Activated CD4-positive, alpha-beta memory T cell treated with anti-CD3 and anti-CD28 coated beads, Interleukin-2, amount 10 ng/mL, durations not matched to agents 7 days and 5 days (primary cell): Measurements from ENCODE around the gene UBXN1. TPM values are rescaled to one million over a fixed set of nuclear protein-coding genes. Genes with fewer than 3 reads are reported as not detected.
"Not testable (repeated sequence)": the region's sequence is repeated elsewhere in the genome, so short reads cannot be mapped to it uniquely, and the experiment has no call there.

ENCODE experiments used
- CTCF ChIA-PET: fragments of 350-600 bp; sonication (Branson Sonifier 250); formaldehyde crosslinking; loops from one replicate; lab custom pipeline; 2021; ENCODE audit warnings: antibody characterized with exemption, inconsistent platforms; lab: Charles Lee
- POLR2A ChIA-PET: fragments of 350-600 bp; sonication (Branson Sonifier 250); formaldehyde crosslinking; loops from one replicate; lab custom pipeline; 2021; ENCODE audit warnings: antibody characterized with exemption; lab: Charles Lee
- DNase-seq: peaks from one replicate; pipeline ENCODE4 v3.0.0-alpha.2; 2020
- H3K27ac Mint-ChIP-seq: one replicate; pipeline ENCODE4 v1.8.0; 2021; ENCODE audit warnings: mild to moderate bottlenecking, mixed read lengths
- H3K27me3 Mint-ChIP-seq: one replicate; pipeline ENCODE4 v1.8.0; 2021; ENCODE audit warnings: mixed read lengths
- H3K36me3 Mint-ChIP-seq: one replicate; pipeline ENCODE4 v1.8.0; 2021; ENCODE audit warnings: low read depth, mixed read lengths
- H3K4me1 Mint-ChIP-seq: one replicate; pipeline ENCODE4 v1.8.0; 2021; ENCODE audit warnings: mixed read lengths
- H3K4me3 Mint-ChIP-seq: one replicate; pipeline ENCODE4 v1.8.0; 2021; ENCODE audit warnings: mild to moderate bottlenecking, mixed read lengths
- H3K9me3 Mint-ChIP-seq: one replicate; pipeline ENCODE4 v1.8.0; 2021; ENCODE audit warnings: mixed read lengths
- total RNA-seq, 2 experiments: library from RNA; stranded (reverse); gene quantifications; one replicate each; pipeline ENCODE4 v1.2.3, GENCODE V29; 2021

Gene UBXN1
- total RNA-seq, 2 experiments from 2014 or later = 135 to 139 TPM

DNA sequence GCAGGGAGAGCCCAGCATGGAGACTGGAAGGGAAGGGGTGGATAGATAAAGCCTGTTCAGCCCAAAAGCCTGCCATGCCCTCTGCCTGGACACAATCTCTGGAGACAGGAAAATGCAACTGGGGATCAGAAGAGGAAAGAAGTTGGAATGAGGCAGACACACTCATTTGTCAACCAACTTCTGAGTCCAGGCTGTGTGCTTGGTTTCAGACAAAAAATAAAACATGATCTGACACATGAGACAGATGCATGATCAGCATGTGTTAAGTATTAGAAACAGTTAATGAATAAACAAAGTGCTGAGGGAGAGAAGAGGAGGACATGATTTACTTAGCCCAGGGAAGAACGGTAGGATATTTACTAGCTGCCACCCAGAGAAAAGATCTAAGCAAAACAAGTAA is 9.6 kb upstream of the UBXN1 start:
- ChIA-PET CTCF (interaction anchor here (0.6 to 1.7 kb wide), 2 partner anchors 177 to 263 kb away, joined by 4 read pairs; no protein-coding TSS in a partner anchor), POLR2A (interaction anchor here (0.9 kb wide), 1 partner anchor 65 kb away, joined by 3 read pairs; the partner anchor contains the start of gene ZBTB3)
- no peak overlapping the region for H3K4me3 Mint-ChIP-seq
- no peaks in the 10 kb centered on the region for H3K4me1 Mint-ChIP-seq
- DNase-seq = no peak
- no peaks in the 10 kb centered on the region for H3K9me3 Mint-ChIP-seq
- H3K27me3 Mint-ChIP-seq = peaks cover 4% of the 10 kb centered on the region
- H3K27ac Mint-ChIP-seq = no peak overlapping the region
- H3K36me3 Mint-ChIP-seq = peaks cover 25% of the 10 kb centered on the region

DNA sequence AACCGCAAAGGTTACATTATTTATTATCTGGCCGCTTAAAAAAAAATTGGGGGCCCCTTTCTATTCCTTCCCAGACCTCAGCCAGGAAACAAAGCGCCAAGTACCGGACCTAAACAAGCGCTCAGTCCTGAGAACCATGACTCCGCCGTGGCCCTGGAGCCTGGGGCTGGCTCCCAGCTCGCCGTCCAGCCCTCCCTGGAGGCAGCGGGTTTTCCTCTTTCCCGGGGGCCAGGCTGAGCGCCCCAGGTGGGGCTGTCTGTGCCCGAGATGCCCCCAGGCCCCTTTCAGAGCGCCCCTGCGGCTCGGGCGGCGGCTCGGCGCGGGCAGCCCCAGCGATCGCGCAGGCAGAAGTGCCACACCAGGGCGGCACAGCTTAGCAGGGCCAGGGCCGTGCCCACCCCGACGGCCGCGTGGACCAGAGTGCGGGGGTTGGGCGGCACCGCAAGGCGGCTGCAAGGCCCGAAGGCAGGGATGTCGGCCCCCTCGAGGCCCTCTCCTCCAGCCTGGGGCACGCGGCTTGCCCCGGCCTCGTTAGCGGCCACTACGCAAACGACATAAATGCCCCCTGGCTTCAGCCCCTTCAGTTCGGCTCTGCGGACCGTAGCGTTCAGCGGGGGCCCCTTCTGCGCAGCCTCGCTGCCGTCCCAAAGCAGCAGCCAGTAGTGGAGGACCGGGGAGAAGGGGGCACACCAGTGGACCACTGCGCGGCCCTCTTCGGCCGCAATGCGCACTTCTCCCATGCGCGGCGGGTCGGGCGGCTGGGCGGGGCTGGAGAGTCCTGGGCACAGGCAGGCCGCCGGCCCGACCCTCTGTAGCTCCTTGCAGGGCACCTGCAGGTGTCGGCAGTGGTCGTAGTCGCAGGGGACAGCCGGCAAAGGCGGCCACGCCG is 8.9 kb upstream of the UBXN1 start:
- Mint-ChIP-seq H3K36me3 (peaks cover 22% of the 10 kb centered on the region), H3K27me3 (peaks cover 4% of the 10 kb centered on the region), H3K27ac (no peak overlapping the region), H3K4me3 (no peak overlapping the region), H3K9me3 (no peaks in the 10 kb centered on the region), H3K4me1 (no peaks in the 10 kb centered on the region)
- ChIA-PET CTCF (no interaction called here), POLR2A (no interaction called here)
- no peak for DNase-seq

DNA sequence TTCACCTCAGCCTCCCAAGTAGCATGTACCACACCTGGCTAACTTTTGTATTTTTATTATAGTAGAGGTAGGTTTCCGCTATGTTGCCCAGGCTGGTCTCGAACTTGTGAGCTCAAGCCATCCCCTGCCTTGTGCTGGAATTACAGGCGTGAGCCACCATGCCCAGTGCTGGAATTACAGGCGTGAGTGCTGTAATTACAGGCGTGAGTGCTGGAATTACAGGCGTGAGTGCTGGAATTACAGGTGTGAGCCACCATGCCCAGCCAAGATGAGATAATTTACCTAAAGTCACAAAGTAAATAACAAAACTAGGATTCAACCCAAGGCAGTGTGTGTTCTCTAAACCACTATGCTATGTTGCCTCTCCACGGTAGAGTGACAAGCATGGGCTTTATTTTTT is 3.6 kb upstream of the UBXN1 start:
- Mint-ChIP-seq H3K4me3 (no peak overlapping the region), H3K36me3 (peaks cover 12% of the 10 kb centered on the region), H3K27me3 (no peaks in the 10 kb centered on the region), H3K27ac (no peak overlapping the region), H3K9me3 (no peaks in the 10 kb centered on the region), H3K4me1 (peaks cover 23% of the 10 kb centered on the region)
- DNase-seq = no peak
- ChIA-PET POLR2A (interaction anchor here (1.6 to 3.1 kb wide), 2 partner anchors 9 to 10 kb away, joined by 6 to 30 read pairs; partner anchors contain the start of genes LBHD1 and UQCC3), CTCF (no interaction called here)

DNA sequence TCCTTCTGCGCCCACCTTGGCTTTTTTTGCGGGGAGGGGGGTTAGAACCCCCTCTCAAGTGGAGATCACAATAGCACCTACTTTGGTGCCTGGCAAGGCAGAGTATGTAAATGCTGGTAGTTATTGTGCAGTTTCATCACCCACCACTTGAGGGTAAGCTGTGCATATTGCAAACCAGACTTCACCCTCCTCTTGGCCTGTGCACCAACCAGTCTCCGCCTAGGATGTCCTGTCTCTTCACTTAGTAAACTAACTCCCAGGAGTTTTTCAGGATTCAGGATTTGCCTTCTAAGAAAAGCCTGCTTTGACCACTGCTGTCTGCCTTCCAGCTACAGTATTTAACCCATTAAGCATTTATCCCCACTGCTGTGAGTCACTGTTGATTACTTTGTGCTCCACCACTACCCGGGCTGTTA is 2.0 kb upstream of the UBXN1 start:
- peak; percentile 51 for DNase-seq
- CTCF ChIA-PET = interaction anchor here (0.5 to 3.6 kb wide), 26 partner anchors 9 to 298 kb away, joined by 3 to 32 read pairs (median 4); partner anchors contain the start of genes C11orf98, CSKMT, EEF1G and LBHD1
- peaks cover 37% of the 10 kb centered on the region for H3K4me1 Mint-ChIP-seq
- peaks cover 23% of the 10 kb centered on the region for H3K36me3 Mint-ChIP-seq
- no peaks in the 10 kb centered on the region for H3K9me3 Mint-ChIP-seq
- peak overlapping the region; percentile 58 for H3K4me3 Mint-ChIP-seq
- POLR2A ChIA-PET = interaction anchor here (0.5 to 6.6 kb wide), 18 partner anchors 9 to 1451 kb away, joined by 3 to 105 read pairs (median 4); partner anchors contain the start of genes B3GAT3, C11orf98, CSKMT and HNRNPUL2
- H3K27me3 Mint-ChIP-seq = no peaks in the 10 kb centered on the region
- peak overlapping the region; percentile 69 for H3K27ac Mint-ChIP-seq

DNA sequence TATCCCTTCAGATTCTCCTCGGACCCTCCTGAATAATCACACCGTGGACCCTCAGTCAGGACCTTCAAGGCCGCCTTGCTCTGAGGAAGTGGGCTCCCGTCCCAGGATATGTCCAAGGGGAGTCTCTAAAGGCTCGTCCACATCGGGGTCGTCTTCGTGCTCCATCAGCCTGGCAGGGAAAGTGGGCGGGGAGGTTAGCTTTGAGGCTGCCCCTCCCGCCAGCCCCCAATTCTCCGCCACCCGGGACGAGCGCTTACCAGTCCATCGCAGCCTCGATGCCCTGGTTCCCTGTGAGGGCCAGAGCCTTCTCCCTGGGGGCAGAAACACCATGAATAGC is 472 bp downstream of the UBXN1 start:
- DNase-seq = no peak
- ChIA-PET POLR2A (interaction anchor here (0.8 to 6.6 kb wide), 9 partner anchors 9 to 204 kb away, joined by 3 to 105 read pairs (median 5); partner anchors contain the start of genes C11orf98, CSKMT, EEF1G and INTS5), CTCF (interaction anchor here (3.6 kb wide), 1 partner anchor 16 kb away, joined by 32 read pairs; no protein-coding TSS in a partner anchor)
- peak overlapping the region; percentile 88 for H3K4me3 Mint-ChIP-seq
- H3K9me3 Mint-ChIP-seq = no peaks in the 10 kb centered on the region
- peaks cover 34% of the 10 kb centered on the region for H3K36me3 Mint-ChIP-seq
- H3K27ac Mint-ChIP-seq = peak overlapping the region; percentile 78
- no peaks in the 10 kb centered on the region for H3K27me3 Mint-ChIP-seq
- H3K4me1 Mint-ChIP-seq = peaks cover 44% of the 10 kb centered on the region

DNA sequence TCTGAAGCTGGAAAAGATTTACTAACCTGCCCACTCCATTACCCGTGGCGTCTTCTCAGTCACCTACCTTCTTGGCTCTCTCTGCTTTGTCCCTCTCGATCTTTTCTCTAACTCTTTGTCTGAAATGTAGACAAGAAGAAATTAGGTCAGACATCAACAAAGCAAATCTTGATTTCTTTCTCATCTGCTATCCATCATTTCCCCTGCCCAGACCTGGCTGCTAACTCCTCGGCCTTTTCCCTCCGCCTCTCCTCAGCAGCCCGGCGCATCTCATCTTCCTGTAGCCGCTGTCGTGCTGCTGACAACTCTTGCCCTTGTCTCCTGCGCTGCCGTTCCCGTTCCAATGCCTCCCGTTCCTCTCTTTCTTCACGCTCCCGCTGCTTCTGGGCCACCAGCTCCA is 1.2 kb downstream of the UBXN1 start:
- Mint-ChIP-seq H3K36me3 (peaks cover 37% of the 10 kb centered on the region), H3K27ac (peak overlapping the region; percentile 78), H3K9me3 (no peaks in the 10 kb centered on the region), H3K27me3 (no peaks in the 10 kb centered on the region), H3K4me3 (peak overlapping the region; percentile 88), H3K4me1 (peaks cover 51% of the 10 kb centered on the region)
- ChIA-PET POLR2A (interaction anchor here (1.0 to 6.6 kb wide), 6 partner anchors 8 to 179 kb away, joined by 3 to 105 read pairs (median 6); partner anchors contain the start of genes C11orf98, CSKMT, EEF1G and TUT1), CTCF (interaction anchor here (0.8 to 1.7 kb wide), 4 partner anchors 13 to 86 kb away, joined by 3 to 7 read pairs (median 4); partner anchors contain the start of genes C11orf98, CSKMT, EML3 and TUT1)
- DNase-seq = no peak

DNA sequence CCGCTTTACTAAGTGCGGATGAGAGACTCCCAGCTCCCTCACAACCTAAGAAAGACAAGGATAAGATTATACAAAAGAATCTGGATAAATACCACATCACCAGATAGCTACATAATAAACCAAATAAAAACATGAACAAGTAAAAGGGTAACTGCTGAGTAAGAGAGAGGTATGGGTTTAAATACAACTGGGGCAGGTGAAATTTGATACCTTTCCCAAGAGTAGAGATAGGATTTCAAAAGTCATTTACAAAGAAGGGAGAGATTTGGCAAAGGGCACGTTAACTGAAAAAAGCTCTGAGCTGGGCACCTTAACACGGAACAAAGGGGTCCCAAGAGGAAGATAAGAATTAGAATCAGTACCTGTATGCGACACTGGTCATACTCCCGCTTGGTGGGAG is 1.7 kb downstream of the UBXN1 start:
- peaks cover 57% of the 10 kb centered on the region for H3K4me1 Mint-ChIP-seq
- no peaks in the 10 kb centered on the region for H3K9me3 Mint-ChIP-seq
- H3K27me3 Mint-ChIP-seq = no peaks in the 10 kb centered on the region
- POLR2A ChIA-PET = interaction anchor here (1.3 to 6.6 kb wide), 6 partner anchors 11 to 179 kb away, joined by 3 to 105 read pairs (median 6); partner anchors contain the start of genes C11orf98, CSKMT, EEF1G and TUT1
- no peak overlapping the region for H3K27ac Mint-ChIP-seq
- no peak for DNase-seq
- CTCF ChIA-PET = interaction anchor here (0.8 to 1.7 kb wide), 4 partner anchors 12 to 86 kb away, joined by 3 to 7 read pairs (median 4); partner anchors contain the start of genes C11orf98, CSKMT, EML3 and TUT1
- peak overlapping the region; percentile 40 for H3K4me3 Mint-ChIP-seq
- peaks cover 37% of the 10 kb centered on the region for H3K36me3 Mint-ChIP-seq

DNA sequence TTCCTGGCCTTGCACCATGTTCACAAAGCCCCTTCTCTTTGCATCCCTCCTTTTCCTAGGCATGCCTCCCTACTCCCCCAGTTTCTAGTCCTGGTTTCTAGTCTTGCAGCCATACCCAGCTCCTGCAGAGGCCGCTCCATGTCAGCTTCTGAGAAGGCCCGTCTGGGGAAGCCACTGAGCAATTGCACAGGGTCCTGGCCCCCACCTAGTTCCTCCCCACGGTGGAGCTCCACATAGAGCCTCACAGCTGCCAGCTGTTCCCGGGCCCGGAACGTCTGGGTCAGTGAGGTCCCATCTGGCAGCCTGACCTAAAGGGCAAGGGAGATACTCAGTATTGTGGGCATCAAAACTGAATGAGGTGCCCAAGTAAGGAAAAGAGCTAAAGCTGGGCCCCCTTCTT is 2.2 kb downstream of the UBXN1 start:
- H3K4me1 Mint-ChIP-seq = peaks cover 58% of the 10 kb centered on the region
- peaks cover 39% of the 10 kb centered on the region for H3K36me3 Mint-ChIP-seq
- H3K27me3 Mint-ChIP-seq = no peaks in the 10 kb centered on the region
- H3K27ac Mint-ChIP-seq = no peak overlapping the region
- no peaks in the 10 kb centered on the region for H3K9me3 Mint-ChIP-seq
- CTCF ChIA-PET = interaction anchor here (0.8 to 1.7 kb wide), 4 partner anchors 12 to 85 kb away, joined by 3 to 7 read pairs (median 4); partner anchors contain the start of genes C11orf98, CSKMT, EML3 and TUT1
- H3K4me3 Mint-ChIP-seq = peak overlapping the region; percentile 40
- POLR2A ChIA-PET = interaction anchor here (1.3 to 6.6 kb wide), 6 partner anchors 11 to 180 kb away, joined by 3 to 105 read pairs (median 6); partner anchors contain the start of genes C11orf98, CSKMT, EEF1G and TUT1
- DNase-seq = no peak

DNA sequence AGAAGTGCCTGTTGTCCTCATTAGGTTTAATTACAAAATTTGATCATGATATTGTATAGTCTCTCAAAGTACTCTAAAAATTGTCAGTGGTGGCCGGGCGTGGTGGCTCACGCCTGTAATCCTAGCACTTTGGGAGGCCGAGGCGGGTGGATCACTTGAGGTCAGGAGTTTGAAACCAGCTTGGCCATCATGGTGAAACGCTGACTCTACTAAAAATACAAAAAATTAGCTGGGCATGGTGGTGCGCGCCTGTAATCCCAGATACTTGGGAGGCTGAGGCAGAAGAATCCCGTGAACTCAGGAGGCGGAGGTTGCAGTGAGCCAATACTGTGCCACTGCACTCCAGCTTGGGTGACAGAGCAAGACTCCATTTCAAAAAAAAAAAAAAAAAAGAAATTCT is 3.5 kb downstream of the UBXN1 start:
- not testable (repeated sequence) for H3K27ac Mint-ChIP-seq, H3K27me3 Mint-ChIP-seq, H3K9me3 Mint-ChIP-seq, DNase-seq, H3K4me3 Mint-ChIP-seq
- POLR2A ChIA-PET = interaction anchor here (2.1 to 6.6 kb wide), 3 partner anchors 10 to 84 kb away, joined by 6 to 105 read pairs (median 12); partner anchors contain the start of genes B3GAT3, C11orf98, CSKMT and TUT1
- H3K4me1 Mint-ChIP-seq = peaks cover 57% of the 10 kb centered on the region
- peaks cover 48% of the 10 kb centered on the region for H3K36me3 Mint-ChIP-seq
- CTCF ChIA-PET = interaction anchor here (0.7 to 1.0 kb wide), 2 partner anchors 20 to 84 kb away, joined by 4 to 8 read pairs; partner anchors contain the start of gene TUT1

DNA sequence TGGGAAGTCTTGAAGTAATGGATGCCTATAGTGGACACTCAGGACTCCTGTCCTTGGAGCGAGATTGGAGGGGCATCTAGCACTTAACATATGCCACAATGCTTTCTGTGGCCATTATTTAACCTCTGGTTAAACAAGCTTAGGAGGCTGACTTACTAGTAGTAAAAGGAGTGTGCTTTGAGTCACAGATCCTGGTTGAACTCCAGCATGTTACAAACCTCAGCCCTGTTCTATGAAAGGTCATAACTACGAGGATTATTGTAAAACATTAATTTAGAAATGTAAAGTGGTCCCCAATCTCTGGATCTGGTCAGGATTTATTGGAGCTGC is 5.7 kb downstream of the UBXN1 start:
- Mint-ChIP-seq H3K27me3 (no peaks in the 10 kb centered on the region), H3K36me3 (peaks cover 53% of the 10 kb centered on the region), H3K4me1 (peaks cover 69% of the 10 kb centered on the region), H3K27ac (peak overlapping the region; percentile 91), H3K4me3 (peak overlapping the region; percentile 91), H3K9me3 (no peaks in the 10 kb centered on the region)
- ChIA-PET POLR2A (interaction anchor here (0.6 to 9.6 kb wide), 13 partner anchors 8 to 706 kb away, joined by 3 to 73 read pairs (median 20); partner anchors contain the start of genes B3GAT3, BSCL2, C11orf98 and CSKMT), CTCF (interaction anchor here (0.8 to 2.6 kb wide), 4 partner anchors 21 to 280 kb away, joined by 4 to 13 read pairs (median 6); no protein-coding TSS in a partner anchor)
- no peak for DNase-seq

DNA sequence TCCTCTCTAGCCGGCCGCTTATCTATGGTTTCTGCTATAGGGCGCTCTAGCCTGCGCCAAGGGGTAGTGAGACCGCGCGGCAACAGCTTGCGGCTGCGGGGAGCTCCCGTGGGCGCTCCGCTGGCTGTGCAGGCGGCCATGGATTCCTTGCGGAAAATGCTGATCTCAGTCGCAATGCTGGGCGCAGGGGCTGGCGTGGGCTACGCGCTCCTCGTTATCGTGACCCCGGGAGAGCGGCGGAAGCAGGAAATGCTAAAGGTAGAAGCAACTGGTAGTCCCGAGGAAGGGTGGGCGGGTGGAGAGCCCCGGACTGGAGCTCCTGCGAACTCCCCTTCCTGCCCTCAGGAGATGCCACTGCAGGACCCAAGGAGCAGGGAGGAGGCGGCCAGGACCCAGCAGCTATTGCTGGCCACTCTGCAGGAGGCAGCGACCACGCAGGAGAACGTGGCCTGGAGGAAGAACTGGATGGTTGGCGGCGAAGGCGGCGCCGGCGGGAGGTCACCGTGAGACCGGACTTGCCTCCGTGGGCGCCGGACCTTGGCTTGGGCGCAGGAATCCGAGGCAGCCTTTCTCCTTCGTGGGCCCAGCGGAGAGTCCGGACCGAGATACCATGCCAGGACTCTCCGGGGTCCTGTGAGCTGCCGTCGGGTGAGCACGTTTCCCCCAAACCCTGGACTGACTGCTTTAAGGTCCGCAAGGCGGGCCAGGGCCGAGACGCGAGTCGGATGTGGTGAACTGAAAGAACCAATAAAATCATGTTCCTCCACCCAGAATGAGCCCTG is 7.1 kb downstream of the UBXN1 start, which contains the start of the genes LBHD1 and UQCC3:
Gene LBHD1, minus strand, starts transcription at position 660 of the 782 bp plus-strand sequence. CDS start 2,236 bp downstream, outside the sequence.
Gene UQCC3, plus strand, starts transcription at position 66 of the 782 bp plus-strand sequence. Its CDS starts 73 bp downstream, at position 139.
- H3K4me3 Mint-ChIP-seq = peak within 1 kb of the TSS; percentile 91
- DNase-seq = peak; percentile 91
- no peaks in the 10 kb centered on the region for H3K27me3 Mint-ChIP-seq
- H3K4me1 Mint-ChIP-seq = peaks cover 68% of the 10 kb centered on the region
- peaks cover 53% of the 10 kb centered on the region for H3K36me3 Mint-ChIP-seq
- ChIA-PET POLR2A (interaction anchor here (0.7 to 9.6 kb wide), 39 partner anchors 9 to 210 kb away, joined by 3 to 73 read pairs (median 7); partner anchors contain the start of genes AHNAK, B3GAT3, BSCL2 and EEF1G), CTCF (interaction anchor here (0.7 to 2.6 kb wide), 14 partner anchors 8 to 277 kb away, joined by 3 to 13 read pairs (median 4); partner anchors contain the start of genes EEF1G and TUT1)
- H3K27ac Mint-ChIP-seq = peak within 1 kb of the TSS; percentile 91
- no peaks in the 10 kb centered on the region for H3K9me3 Mint-ChIP-seq
